H1 (cell line): Measurements from ENCODE around the gene DVL2. TPM values are rescaled to one million over a fixed set of nuclear protein-coding genes. Genes with fewer than 3 reads are reported as not detected.

Experiments used
- ASH2L ChIP-seq: fragments of 200-600, 300-600 bp; sonication (generic); IDR thresholded peaks from one replicate; pipeline ENCODE4 v1.7.1; 2017; ENCODE audit warnings: low read length
- CHD1 ChIP-seq: IDR thresholded peaks from 2 replicates; pipeline ENCODE4 v1.6.1; 2012; ENCODE audit warnings: low read depth, low read length, improper control_type of control experiment
- CREB1 ChIP-seq: IDR thresholded peaks from 2 replicates; pipeline ENCODE4 v1.6.1; 2012; ENCODE audit warnings: inconsistent platforms
- CTBP2 ChIP-seq: IDR thresholded peaks from 2 replicates; pipeline ENCODE4 v1.7.0; 2011; ENCODE audit warnings: borderline replicate concordance, mild to moderate bottlenecking, moderate library complexity, mixed read lengths, low read length; ENCODE audit not compliant: insufficient read depth, insufficient read length
- EGR1 ChIP-seq: IDR thresholded peaks from 2 replicates; pipeline ENCODE4 v1.6.1; 2011; ENCODE audit warnings: low read depth, low read length, borderline replicate concordance
- PHF8 ChIP-seq: fragments of 200-600 bp; sonication (generic); conservative IDR thresholded peaks from 2 replicates; pipeline ENCODE4 v1.7.1; 2012; ENCODE audit warnings: low read depth, mild to moderate bottlenecking, inconsistent platforms, low read length, moderate library complexity
- RXRA ChIP-seq: IDR thresholded peaks from 2 replicates; pipeline ENCODE4 v1.6.1; 2011; ENCODE audit warnings: low read depth, mild to moderate bottlenecking, low read length, moderate library complexity; ENCODE audit not compliant: insufficient read depth
- SIN3A ChIP-seq, 2 experiments: IDR thresholded peaks in 1 of 2; conservative IDR thresholded peaks in 1 of 2; 2 replicates each; pipeline ENCODE4 v1.6.1; 2011 to 2012; ENCODE audit warnings: low read length in 2 of 2, improper control_type of control experiment in 1 of 2, low read depth in 1 of 2, mild to moderate bottlenecking in 1 of 2
- SIX5 ChIP-seq: IDR thresholded peaks from 2 replicates; pipeline ENCODE4 v1.6.1; 2011; ENCODE audit warnings: mild to moderate bottlenecking, low read depth, low read length
- SP4 ChIP-seq: IDR thresholded peaks from 2 replicates; pipeline ENCODE4 v1.6.1; 2012; ENCODE audit warnings: low read length, inconsistent platforms
- TAF7 ChIP-seq: optimal IDR thresholded peaks from 2 replicates; pipeline ENCODE3; 2011; ENCODE audit warnings: low read depth, mild to moderate bottlenecking, inconsistent platforms, low read length, moderate library complexity, borderline replicate concordance
- YY1 ChIP-seq: IDR thresholded peaks from 2 replicates; pipeline ENCODE4 v1.6.1; 2011; ENCODE audit warnings: low read depth, mild to moderate bottlenecking, low read length
- polyA plus RNA-seq, 7 experiments: library from polyadenylated mRNA; depleted of rRNA in 3 of 7; stranded (reverse) in 5 of 7; unstranded in 2 of 7; fragments of >200 nt in 5 of 7; fragments of 200-250 nt in 2 of 7; gene quantifications; 1 replicate in 5 of 7; 2 replicates in 1 of 7; 4 replicates in 1 of 7; pipeline versions ENCODE4 v1.2.1 to v1.2.3, GENCODE V29; 2011 to 2013; ENCODE audit warnings: missing spikeins in 2 of 7, mixed read lengths in 2 of 7
- total RNA-seq: library from RNA; stranded (reverse); fragmentation: NEBNext Ultra II Directional; extraction: Animal tissue kit (Norgen Biotek cat#: 25700); gene quantifications from 2 replicates; pipeline ENCODE4 v1.2.1, GENCODE V29; 2021

DVL2 gene
- total and polyA plus RNA-seq, 2 of the 8 experiments (the other 6 are each of a cell fraction or from before 2014, with no cell fraction given): 19.0 to 59.6 TPM

- TF ChIP-seq EGR1: peak; percentile 81
- TF ChIP-seq ASH2L: peak; percentile 83
- TF ChIP-seq PHF8: 0 out of 2 replicates have a peak, but pooled peaks have one; percentile 10
- TF ChIP-seq CTBP2: peak; percentile 57
- peak; percentile 83 for TF ChIP-seq SIX5
- no peak for TF ChIP-seq CHD1
- TF ChIP-seq CREB1: peak; percentile 58; the same call in 1 of the 2 replicates
- no peak for TF ChIP-seq RXRA
- peak; percentile 24 for TF ChIP-seq TAF7
- peak; percentile 79; the same call in 1 of the 2 replicates for TF ChIP-seq SP4
- peak; percentile 59 to 74; a peak in 2 of 4 replicates for TF ChIP-seq SIN3A (conservative IDR thresholded peaks at IDR 0.05 in 1 of 2, IDR thresholded peaks at IDR 0.05 in 1 of 2; ENCODE audit: low read depth in 1 of 2, low read length in 2 of 2)
- TF ChIP-seq YY1: peak; percentile 91
Measured at GRCh38 chr17:7239091-7240027, 5.0 kb upstream of the DVL2 start, which contains the start of gene PHF23 (continued).
